ENCODE results near the gene RPS16. TPM values are rescaled to one million over a fixed set of nuclear protein-coding genes. Genes with fewer than 3 reads are reported as not detected.

The RPS16 gene
- total and polyA plus RNA-seq, 2 of the 13 experiments (the other 11 are each of a cell fraction or from before 2014, with no cell fraction given), result 488 to 2,583 TPM

- H3K27me3 ChIP-seq (ENCODE audit: control insufficient read depth in 1 of 2, insufficient read depth in 2 of 2, low read length in 2 of 2), result peaks cover 0 to 3% of the 10 kb centered on the region in 2 experiments; a peak in 1 of 5 replicates
- no peak overlapping the region for H2AFZ ChIP-seq (ENCODE audit: low read length)
- H3K36me3 ChIP-seq (replicated peaks in 1 of 2; ENCODE audit: control insufficient read depth in 1 of 2, insufficient read depth in 2 of 2, low read length in 2 of 2), result peaks cover 11 to 25% of the 10 kb centered on the region in 2 experiments; a peak in 4 of 5 replicates
- DNase-seq (ENCODE audit: low spot score), result no peak
- TF ChIP-seq ESRRA (CRISPR knock-in tag; IDR thresholded peaks at IDR 0.05; ENCODE audit: low read depth) (no peak), CHD4 (IDR thresholded peaks at IDR 0.05; ENCODE audit: borderline replicate concordance, low read length) (no peak), HNF4A (CRISPR knock-in tag; IDR thresholded peaks at IDR 0.05) (no peak), SALL1 (CRISPR knock-in tag; IDR thresholded peaks at IDR 0.05) (no peak), ZNF674 (CRISPR knock-in tag; IDR thresholded peaks at IDR 0.05; ENCODE audit: low read depth) (no peak), TAF15 (IDR thresholded peaks at IDR 0.05; ENCODE audit: low read depth, low read length, poor library complexity, severe bottlenecking) (no peak), ZNF205 (CRISPR knock-in tag; IDR thresholded peaks at IDR 0.05) (no peak), JARID2 (CRISPR knock-in tag; IDR thresholded peaks at IDR 0.05; ENCODE audit: insufficient replicate concordance) (no peak), ZNF563 (CRISPR knock-in tag; IDR thresholded peaks at IDR 0.05) (no peak), NR2F6 (IDR thresholded peaks at IDR 0.05) (no peak), NR2F6 (CRISPR knock-in tag; IDR thresholded peaks at IDR 0.05) (no peak), KLF9 (CRISPR knock-in tag; IDR thresholded peaks at IDR 0.05; ENCODE audit: low read depth) (no peak), PHF21A (CRISPR knock-in tag; IDR thresholded peaks at IDR 0.05) (no peak), KLF11 (CRISPR knock-in tag; IDR thresholded peaks at IDR 0.05) (no peak), ZIK1 (CRISPR knock-in tag; IDR thresholded peaks at IDR 0.05; ENCODE audit: borderline replicate concordance, low read depth) (no peak), ZNF576 (CRISPR knock-in tag; IDR thresholded peaks at IDR 0.05) (no peak), TFE3 (CRISPR knock-in tag; IDR thresholded peaks at IDR 0.05) (no peak), THAP9 (CRISPR knock-in tag; IDR thresholded peaks at IDR 0.05; ENCODE audit: borderline replicate concordance) (no peak), ZFP90 (CRISPR knock-in tag; IDR thresholded peaks at IDR 0.05; ENCODE audit: borderline replicate concordance) (no peak), SATB2 (CRISPR knock-in tag; IDR thresholded peaks at IDR 0.05) (no peak), MYNN (CRISPR knock-in tag; IDR thresholded peaks at IDR 0.05; ENCODE audit: low read depth) (no peak)
- ATAC-seq, result no peak
- no peak for FAIRE-seq
- peaks cover 80% of the 10 kb centered on the region for H3K79me2 ChIP-seq (ENCODE audit: insufficient read depth, low read length)
- no peaks in the 10 kb centered on the region for H3K9me3 ChIP-seq (ENCODE audit: low read length)
- no TSS peak for BruUV-seq (replicated peaks)
- 0 out of 2 replicates have a peak, but pooled peaks cover 3% of the 10 kb centered on the region for H4K20me1 ChIP-seq (ENCODE audit: insufficient read depth, low read length)
- intact Hi-C loops (cut with micrococcal nuclease; ENCODE audit: unreplicated experiment), result no loop called here
- ChIA-PET CTCF (ENCODE audit: low intra/inter-chr PET ratio, low total read pairs) (no interaction called here), POLR2A (interaction anchor here (1.6 kb wide), 1 partner anchor 13 kb away, joined by 10 read pairs; the partner anchor contains the start of gene RPS16)
- H3K9ac ChIP-seq (ENCODE audit: insufficient read depth, low read depth, low read length), result 0 out of 2 replicates have a peak overlapping the region, but pooled peaks have one; percentile 8
- peak overlapping the region; percentile 85 for H3K4me2 ChIP-seq (ENCODE audit: low read depth, low read length)
- H3K4me1 ChIP-seq (ENCODE audit: insufficient read depth, low read length), result peaks cover 54% of the 10 kb centered on the region
- H3K4me3 ChIP-seq (replicated peaks in 1 of 3; ENCODE audit: insufficient read depth in 1 of 3, low read depth in 2 of 3, low read length in 3 of 3), result no peak overlapping the region; a peak in 1 of 6 replicates
- 90% methylated on average over 3 of the region's 3 CpGs for WGBS (ENCODE audit: low lambda C conversion rate)
- in situ Hi-C loops (cut with HindIII; ENCODE audit: extremely low pct_ligation_motif_present, low pct_unique_long_range_greater_than_20kb), result no loop called here
- H3K27ac ChIP-seq (ENCODE audit: extremely low read length, insufficient read depth, low read length), result no peak overlapping the region
Observed at GRCh38 chr19:39448271-39448670, 12.5 kb upstream of the RPS16 start.

Data from HepG2 (cell line).